SK-N-SH (cell line): ENCODE results near the gene EIF3K.

Source experiments
- CTCF ChIP-seq: fragments of 200-600 bp; sonication (generic); IDR thresholded peaks from 2 replicates; pipeline ENCODE4 v1.6.1; 2017; ENCODE audit warnings: antibody characterized with exemption, mild to moderate bottlenecking, moderate library complexity
- EZH2phosphoT487 ChIP-seq: fragments of 200-600 bp; sonication (generic); IDR thresholded peaks from 2 replicates; pipeline ENCODE4 v1.6.1; 2017; ENCODE audit warnings: low read depth, mixed run types, mild to moderate bottlenecking, antibody characterized with exemption, moderate library complexity, borderline replicate concordance
- FOXM1 ChIP-seq: IDR thresholded peaks from 2 replicates; pipeline ENCODE4 v1.4.0; 2012; ENCODE audit warnings: low read depth, mild to moderate bottlenecking
- MAX ChIP-seq: IDR thresholded peaks from 2 replicates; pipeline ENCODE4 v1.4.0; 2012; ENCODE audit warnings: low read depth
- NFIC ChIP-seq: IDR thresholded peaks from 2 replicates; pipeline ENCODE4 v1.4.0; 2012; ENCODE audit warnings: borderline replicate concordance
- POLR2AphosphoS5 ChIP-seq: IDR thresholded peaks from 2 replicates; pipeline ENCODE4 v1.6.1; 2012; ENCODE audit warnings: low read depth, low read length
- RAD21 ChIP-seq: IDR thresholded peaks from 2 replicates; pipeline ENCODE4 v1.6.1; 2012; ENCODE audit warnings: mild to moderate bottlenecking, low read length
- RCOR1 ChIP-seq: fragments of 150-350 bp; IDR thresholded peaks from 2 replicates; pipeline ENCODE4 v1.6.1; 2017; ENCODE audit warnings: antibody characterized with exemption, low read length
- REST ChIP-seq: IDR thresholded peaks from 2 replicates; pipeline ENCODE4 v1.6.1; 2012; ENCODE audit warnings: mild to moderate bottlenecking, low read depth, low read length, moderate library complexity
- RFX5 ChIP-seq: IDR thresholded peaks from 2 replicates; pipeline ENCODE4 v1.6.1; 2012; ENCODE audit warnings: mild to moderate bottlenecking, improper control_type of control experiment, low read length
- SMC3 ChIP-seq: IDR thresholded peaks from 2 replicates; pipeline ENCODE4 v1.6.1; 2012; ENCODE audit warnings: low read depth, low read length, improper control_type of control experiment
- USF1 ChIP-seq: IDR thresholded peaks from 2 replicates; pipeline ENCODE4 v1.4.0; 2012; ENCODE audit warnings: low read depth, borderline replicate concordance
- USF2 ChIP-seq: fragments of 150-350 bp; IDR thresholded peaks from 2 replicates; pipeline ENCODE4 v1.6.1; 2017; ENCODE audit warnings: antibody characterized with exemption, low read length, low read depth, borderline replicate concordance
- YY1 ChIP-seq: IDR thresholded peaks from 2 replicates; pipeline ENCODE4 v1.4.0; 2012; ENCODE audit warnings: low read depth, mild to moderate bottlenecking

- TF ChIP-seq POLR2AphosphoS5 (peak; percentile 87), EZH2phosphoT487 (no peak), REST (no peak), CTCF (no peak), NFIC (no peak), USF1 (peak; percentile 98), MAX (peak; percentile 96), RCOR1 (no peak), SMC3 (no peak), RFX5 (no peak), FOXM1 (no peak), USF2 (peak; percentile 82), YY1 (0 out of 2 replicates have a peak, but pooled peaks have one; percentile 20), RAD21 (no peak)
Observed at GRCh38 chr19:38618590-38619360, at the start of gene EIF3K.
